Neural cell (in vitro differentiated cells): ENCODE data around the gene SDC3. TPM values are rescaled to one million over a fixed set of nuclear protein-coding genes. Genes with fewer than 3 reads are reported as not detected.

Experiments
- H2AFZ ChIP-seq: fragments of 200-600, 300-800 bp; sonication (generic), shearing (Covaris generic); 2 replicates; pipeline ENCODE4 v1.6.0; 2014; ENCODE audit warnings: low read depth, mild to moderate bottlenecking, antibody characterized with exemption, low read length, moderate library complexity
- H3F3A ChIP-seq: fragments of 200-600 bp; shearing (Covaris generic); 2 replicates; pipeline ENCODE4 v1.6.1; 2016; ENCODE audit warnings: mild to moderate bottlenecking, moderate library complexity, mixed read lengths, antibody characterized with exemption, low read length; ENCODE audit not compliant: insufficient read depth, poor library complexity, severe bottlenecking
- H3K27ac ChIP-seq: fragments of 200-600, 300-800 bp; sonication (generic), shearing (Covaris generic); 2 replicates; pipeline ENCODE4 v1.5.1; 2014; ENCODE audit warnings: mild to moderate bottlenecking, low read length, moderate library complexity
- H3K27me3 ChIP-seq: fragments of 300-800, 200-600 bp; sonication (generic), shearing (Covaris generic); 2 replicates; pipeline ENCODE4 v1.6.0; 2014; ENCODE audit warnings: mild to moderate bottlenecking, low read depth, low read length, moderate library complexity; ENCODE audit not compliant: insufficient read depth
- H3K36me3 ChIP-seq: fragments of 300-800, 200-600 bp; sonication (generic), shearing (Covaris generic); 2 replicates; pipeline ENCODE4 v1.5.1; 2014; ENCODE audit warnings: mild to moderate bottlenecking, antibody characterized with exemption, low read length, moderate library complexity; ENCODE audit not compliant: insufficient read depth
- H3K4me2 ChIP-seq: fragments of 300-800, 200-600 bp; sonication (generic), shearing (Covaris generic); 2 replicates; pipeline ENCODE4 v1.6.0; 2014; ENCODE audit warnings: mild to moderate bottlenecking, low read length
- H3K4me3 ChIP-seq: fragments of 300-800, 200-600 bp; sonication (generic), shearing (Covaris generic); 2 replicates; pipeline ENCODE4 v1.5.1; 2014; ENCODE audit warnings: mild to moderate bottlenecking, low read length, moderate library complexity
- H3K79me2 ChIP-seq: fragments of 200-600 bp; shearing (Covaris generic); replicated peaks from 2 replicates; pipeline ENCODE4 v1.6.0; 2014; ENCODE audit warnings: mild to moderate bottlenecking, low read length, moderate library complexity; ENCODE audit not compliant: insufficient read depth
- H3K9ac ChIP-seq: fragments of 300-800, 200-600 bp; sonication (generic), shearing (Covaris generic); 2 replicates; pipeline ENCODE4 v1.6.1; 2016; ENCODE audit warnings: mild to moderate bottlenecking, low read length, mixed read lengths
- H3K9me2 ChIP-seq: fragments of 200-600 bp; shearing (Covaris generic); 2 replicates; pipeline ENCODE4 v1.6.1; 2016; ENCODE audit warnings: mild to moderate bottlenecking, low read length, mixed read lengths; ENCODE audit not compliant: insufficient read depth
- H3K9me3 ChIP-seq: fragments of 200-600, 300-800 bp; sonication (generic), shearing (Covaris generic); 2 replicates; pipeline ENCODE4 v1.6.1; 2016; ENCODE audit warnings: mild to moderate bottlenecking, mixed run types, low read length, moderate library complexity, mixed read lengths
- H4K20me1 ChIP-seq: fragments of 200-600 bp; shearing (Covaris generic); 2 replicates; pipeline ENCODE4 v1.6.1; 2016; ENCODE audit warnings: mild to moderate bottlenecking, mixed run types; ENCODE audit not compliant: insufficient read depth
- CTCF ChIP-seq: fragments of 450-650 bp; IDR thresholded peaks from 2 replicates; pipeline ENCODE4 v1.5.1; 2014; ENCODE audit warnings: antibody characterized with exemption, mild to moderate bottlenecking, moderate library complexity; ENCODE audit not compliant: poor library complexity, severe bottlenecking
- EP300 ChIP-seq: fragments of 450-650 bp; conservative IDR thresholded peaks from 2 replicates; pipeline ENCODE4 v1.6.1; 2014; ENCODE audit warnings: antibody characterized with exemption, mild to moderate bottlenecking, moderate library complexity; ENCODE audit not compliant: poor library complexity, severe bottlenecking
- EZH2 ChIP-seq: fragments of 200-600, 300-800 bp; shearing (Covaris generic), sonication (generic); IDR thresholded peaks from 2 replicates; pipeline ENCODE4 v1.6.1; 2014; ENCODE audit warnings: antibody characterized with exemption, low read length, borderline replicate concordance, mild to moderate bottlenecking; ENCODE audit not compliant: insufficient read depth, poor library complexity, severe bottlenecking
- MXI1 ChIP-seq: fragments of 450-650 bp; conservative IDR thresholded peaks from 2 replicates; pipeline ENCODE4 v1.6.1; 2014; ENCODE audit warnings: antibody characterized with exemption, mild to moderate bottlenecking; ENCODE audit not compliant: poor library complexity, severe bottlenecking
- POLR2AphosphoS5 ChIP-seq: IDR thresholded peaks from 2 replicates; pipeline ENCODE4 v1.6.1; 2012
- RAD21 ChIP-seq: fragments of 450-650 bp; conservative IDR thresholded peaks from 2 replicates; pipeline ENCODE4 v1.6.1; 2014; ENCODE audit warnings: antibody characterized with exemption, mild to moderate bottlenecking, moderate library complexity
- REST ChIP-seq: IDR thresholded peaks from 2 replicates; pipeline ENCODE4 v1.6.1; 2012; ENCODE audit warnings: borderline replicate concordance
- SMC3 ChIP-seq: fragments of 450-650 bp; conservative IDR thresholded peaks from 2 replicates; pipeline ENCODE4 v1.6.1; 2014; ENCODE audit warnings: antibody characterized with exemption, mild to moderate bottlenecking, moderate library complexity; ENCODE audit not compliant: poor library complexity
- TAF1 ChIP-seq: IDR thresholded peaks from 2 replicates; pipeline ENCODE4 v1.6.1; 2012; ENCODE audit warnings: low read depth
- polyA plus RNA-seq: library from polyadenylated mRNA; depleted of rRNA; stranded (reverse); fragments of >200 nt; gene quantifications from 2 replicates; pipeline ENCODE4 v1.2.3, GENCODE V29; 2014

SDC3 gene
- polyA plus RNA-seq, 1 donor from 2014 or later, result 55.2 TPM

- H3K9ac ChIP-seq, result no peak overlapping the region
- no peaks in the 10 kb centered on the region for H3K27me3 ChIP-seq
- H3F3A ChIP-seq, result no peaks in the 10 kb centered on the region
- H4K20me1 ChIP-seq, result no peaks in the 10 kb centered on the region
- no peak overlapping the region for H2AFZ ChIP-seq
- no peaks in the 10 kb centered on the region for H3K9me2 ChIP-seq
- H3K27ac ChIP-seq, result no peak overlapping the region
- H3K36me3 ChIP-seq, result no peaks in the 10 kb centered on the region
- peaks cover 90% of the 10 kb centered on the region for H3K79me2 ChIP-seq
- TF ChIP-seq MXI1 (no peak), EZH2 (no peak), REST (no peak), EP300 (no peak), TAF1 (no peak), CTCF (no peak), RAD21 (no peak), SMC3 (no peak), POLR2AphosphoS5 (no peak)
- H3K4me2 ChIP-seq, result no peak overlapping the region
- H3K4me3 ChIP-seq, result no peak overlapping the region
- no peaks in the 10 kb centered on the region for H3K9me3 ChIP-seq
Observed at GRCh38 chr1:30889511-30889910, 19.0 kb downstream of the SDC3 start.

GRCh38 chr1:30888975-30889374, 19.6 kb downstream of the SDC3 start:
- Histone ChIP-seq H2AFZ (no peak overlapping the region), H3F3A (no peaks in the 10 kb centered on the region), H3K27ac (no peak overlapping the region), H3K27me3 (no peaks in the 10 kb centered on the region), H4K20me1 (no peaks in the 10 kb centered on the region), H3K4me2 (no peak overlapping the region), H3K9ac (peak overlapping the region; percentile 46), H3K36me3 (no peaks in the 10 kb centered on the region), H3K4me3 (peak overlapping the region; percentile 31), H3K79me2 (peaks cover 92% of the 10 kb centered on the region), H3K9me3 (no peaks in the 10 kb centered on the region), H3K9me2 (no peaks in the 10 kb centered on the region)
- TF ChIP-seq REST (no peak), EZH2 (no peak), POLR2AphosphoS5 (no peak), SMC3 (no peak), TAF1 (no peak), EP300 (no peak), MXI1 (no peak), RAD21 (no peak), CTCF (no peak)
